Measurements from ENCODE around the gene CTSS.
"Not testable (repeated sequence)": the region's sequence is repeated elsewhere in the genome, so short reads cannot be mapped to it uniquely, and the experiment has no call there.

Gene CTSS

GRCh38 chr1:150796374-150796773 lies 30.8 kb upstream of the CTSS start:
- Mint-ChIP-seq H3K27me3 (ENCODE audit: low read depth) (no peaks in the 10 kb centered on the region), H3K9me3 (no peaks in the 10 kb centered on the region), H3K36me3 (ENCODE audit: low read depth) (peaks cover 57% of the 10 kb centered on the region), H3K4me1 (no peaks in the 10 kb centered on the region), H3K4me3 (no peak overlapping the region), H3K27ac (no peak overlapping the region)
- no peak for TF ChIP-seq CTCF (IDR thresholded peaks at IDR 0.05; ENCODE audit: unreplicated experiment in 3 of 3)

GRCh38 chr1:150793778-150794177 lies 28.2 kb upstream of the CTSS start:
- H3K4me1 Mint-ChIP-seq; H3K4me3 Mint-ChIP-seq; H3K9me3 Mint-ChIP-seq; H3K27ac Mint-ChIP-seq; H3K27me3 Mint-ChIP-seq (ENCODE audit: low read depth): not testable (repeated sequence)
- peaks cover 50% of the 10 kb centered on the region for H3K36me3 Mint-ChIP-seq (ENCODE audit: low read depth)

GRCh38 chr1:150793221-150793620 lies 27.6 kb upstream of the CTSS start:
- no peak for TF ChIP-seq CTCF (IDR thresholded peaks at IDR 0.05; ENCODE audit: unreplicated experiment in 3 of 3)
- H3K4me3 Mint-ChIP-seq: no peak overlapping the region
- H3K36me3 Mint-ChIP-seq (ENCODE audit: low read depth): peaks cover 44% of the 10 kb centered on the region
- H3K4me1 Mint-ChIP-seq: no peaks in the 10 kb centered on the region
- H3K9me3 Mint-ChIP-seq: no peaks in the 10 kb centered on the region
- H3K27ac Mint-ChIP-seq: no peak overlapping the region
- peaks cover 4% of the 10 kb centered on the region for H3K27me3 Mint-ChIP-seq (ENCODE audit: low read depth)

GRCh38 chr1:150791585-150791984 lies 26.0 kb upstream of the CTSS start:
- Mint-ChIP-seq H3K4me1 (no peaks in the 10 kb centered on the region), H3K27me3 (ENCODE audit: low read depth) (peaks cover 4% of the 10 kb centered on the region), H3K36me3 (ENCODE audit: low read depth) (peaks cover 30% of the 10 kb centered on the region), H3K27ac (no peak overlapping the region), H3K4me3 (no peak overlapping the region), H3K9me3 (no peaks in the 10 kb centered on the region)
- no peak for TF ChIP-seq CTCF (IDR thresholded peaks at IDR 0.05; ENCODE audit: unreplicated experiment in 3 of 3)

GRCh38 chr1:150789396-150789795 lies 23.8 kb upstream of the CTSS start:
- Mint-ChIP-seq H3K9me3 (no peaks in the 10 kb centered on the region), H3K27me3 (ENCODE audit: low read depth) (peaks cover 4% of the 10 kb centered on the region), H3K36me3 (ENCODE audit: low read depth) (peaks cover 13% of the 10 kb centered on the region), H3K27ac (no peak overlapping the region), H3K4me1 (no peaks in the 10 kb centered on the region), H3K4me3 (no peak overlapping the region)
- no peak for TF ChIP-seq CTCF (IDR thresholded peaks at IDR 0.05; ENCODE audit: unreplicated experiment in 3 of 3)

GRCh38 chr1:150788946-150789345 lies 23.4 kb upstream of the CTSS start:
- TF ChIP-seq CTCF (IDR thresholded peaks at IDR 0.05; ENCODE audit: unreplicated experiment in 3 of 3): no peak
- H3K4me1 Mint-ChIP-seq: no peaks in the 10 kb centered on the region
- no peak overlapping the region for H3K27ac Mint-ChIP-seq
- H3K9me3 Mint-ChIP-seq: no peaks in the 10 kb centered on the region
- H3K36me3 Mint-ChIP-seq (ENCODE audit: low read depth): peaks cover 10% of the 10 kb centered on the region
- no peak overlapping the region for H3K4me3 Mint-ChIP-seq
- H3K27me3 Mint-ChIP-seq (ENCODE audit: low read depth): peaks cover 4% of the 10 kb centered on the region
